ENCODE measurements around the gene ACSF3. TPM values are rescaled to one million over a fixed set of nuclear protein-coding genes. Genes with fewer than 3 reads are reported as not detected.

ACSF3 gene
- total RNA-seq, 2 experiments from 2014 or later: 112 to 143 TPM

- H3K27ac ChIP-seq (ENCODE audit: low read depth, low read length, poor library complexity, severe bottlenecking): no peak overlapping the region
- no peaks in the 10 kb centered on the region for H3K79me2 ChIP-seq (ENCODE audit: insufficient read depth, low read depth, low read length)
- DNase-seq (ENCODE audit: low spot score): no peak
- no peak overlapping the region for H2AFZ ChIP-seq (ENCODE audit: low read length)
- no peak overlapping the region for H3K4me3 ChIP-seq (ENCODE audit: low read depth, low read length, poor library complexity, severe bottlenecking)
- H3K9me3 ChIP-seq (ENCODE audit: low read length): peaks cover 11% of the 10 kb centered on the region; the same call in 1 of the 2 replicates
- TF ChIP-seq EZH2phosphoT487 (IDR thresholded peaks at IDR 0.05; ENCODE audit: borderline replicate concordance, low read depth, low read length): no peak
- no peak for TF ChIP-seq CTCF (conservative IDR thresholded peaks at IDR 0.05; ENCODE audit: low read length)
- H3K4me2 ChIP-seq (ENCODE audit: low read length): no peak overlapping the region
- H3K4me1 ChIP-seq (ENCODE audit: insufficient read depth, low read length, poor library complexity, severe bottlenecking): no peaks in the 10 kb centered on the region
- H4K20me1 ChIP-seq (ENCODE audit: insufficient read depth, low read length): no peaks in the 10 kb centered on the region
- intact Hi-C loops (cut with micrococcal nuclease; ENCODE audit: unreplicated experiment): no loop called here
- ChIA-PET CTCF (ENCODE audit: unreplicated experiment) (no interaction called here), POLR2A (no interaction called here)
- H3K9me2 ChIP-seq (ENCODE audit: insufficient read depth, low read length): no peaks in the 10 kb centered on the region
- BruUV-seq (replicated peaks): no TSS peak
- peaks cover 98% of the 10 kb centered on the region for H3K36me3 ChIP-seq (ENCODE audit: insufficient read depth, low read length)
These were observed 52.8 kb downstream of the ACSF3 start for GRCh38 chr16:89146211-89147005.

- H3K9me2 ChIP-seq (ENCODE audit: insufficient read depth, low read length): no peaks in the 10 kb centered on the region
- H3K4me2 ChIP-seq (ENCODE audit: low read length): no peak overlapping the region
- no peaks in the 10 kb centered on the region for H3K4me1 ChIP-seq (ENCODE audit: insufficient read depth, low read length, poor library complexity, severe bottlenecking)
- CTCF ChIA-PET (ENCODE audit: unreplicated experiment): no interaction called here
- POLR2A ChIA-PET: no interaction called here
- H4K20me1 ChIP-seq (ENCODE audit: insufficient read depth, low read length): no peaks in the 10 kb centered on the region
- BruUV-seq (replicated peaks): no TSS peak
- H3K27ac ChIP-seq (ENCODE audit: low read depth, low read length, poor library complexity, severe bottlenecking): no peak overlapping the region
- H3K9me3 ChIP-seq (ENCODE audit: low read length): peaks cover 11% of the 10 kb centered on the region; the same call in 1 of the 2 replicates
- no peaks in the 10 kb centered on the region for H3K79me2 ChIP-seq (ENCODE audit: insufficient read depth, low read depth, low read length)
- no peak overlapping the region for H2AFZ ChIP-seq (ENCODE audit: low read length)
- H3K36me3 ChIP-seq (ENCODE audit: insufficient read depth, low read length): peaks cover 96% of the 10 kb centered on the region
- DNase-seq (ENCODE audit: low spot score): no peak
- H3K4me3 ChIP-seq (ENCODE audit: low read depth, low read length, poor library complexity, severe bottlenecking): no peak overlapping the region
- TF ChIP-seq EZH2phosphoT487 (IDR thresholded peaks at IDR 0.05; ENCODE audit: borderline replicate concordance, low read depth, low read length) (no peak), CTCF (conservative IDR thresholded peaks at IDR 0.05; ENCODE audit: low read length) (no peak)
- intact Hi-C loops (cut with micrococcal nuclease; ENCODE audit: unreplicated experiment): no loop called here
These were observed 53.6 kb downstream of the ACSF3 start for GRCh38 chr16:89147085-89147817.

GRCh38 chr16:89149386-89149785 is 55.7 kb downstream of the ACSF3 start:
- no peaks in the 10 kb centered on the region for H4K20me1 ChIP-seq (ENCODE audit: insufficient read depth, low read length)
- BruUV-seq (replicated peaks): no TSS peak
- ChIA-PET POLR2A (no interaction called here), CTCF (ENCODE audit: unreplicated experiment) (no interaction called here)
- peaks cover 83% of the 10 kb centered on the region for H3K36me3 ChIP-seq (ENCODE audit: insufficient read depth, low read length)
- no peak overlapping the region for H3K27ac ChIP-seq (ENCODE audit: low read depth, low read length, poor library complexity, severe bottlenecking)
- no peak overlapping the region for H3K4me2 ChIP-seq (ENCODE audit: low read length)
- no peak overlapping the region for H2AFZ ChIP-seq (ENCODE audit: low read length)
- peaks cover 11% of the 10 kb centered on the region; the same call in 1 of the 2 replicates for H3K9me3 ChIP-seq (ENCODE audit: low read length)
- DNase-seq (ENCODE audit: low spot score): peak; percentile 58
- TF ChIP-seq EZH2phosphoT487 (IDR thresholded peaks at IDR 0.05; ENCODE audit: borderline replicate concordance, low read depth, low read length): no peak
- no peak for TF ChIP-seq CTCF (conservative IDR thresholded peaks at IDR 0.05; ENCODE audit: low read length)
- no peak overlapping the region for H3K4me3 ChIP-seq (ENCODE audit: low read depth, low read length, poor library complexity, severe bottlenecking)
- no peaks in the 10 kb centered on the region for H3K79me2 ChIP-seq (ENCODE audit: insufficient read depth, low read depth, low read length)
- intact Hi-C loops (cut with micrococcal nuclease; ENCODE audit: unreplicated experiment): no loop called here
- peaks cover 9% of the 10 kb centered on the region for H3K4me1 ChIP-seq (ENCODE audit: insufficient read depth, low read length, poor library complexity, severe bottlenecking)
- no peaks in the 10 kb centered on the region for H3K9me2 ChIP-seq (ENCODE audit: insufficient read depth, low read length)
